HepG2 (cell line): ENCODE measurements around the gene SLC25A11. TPM values are rescaled to one million over a fixed set of nuclear protein-coding genes. Genes with fewer than 3 reads are reported as not detected.

Source experiments
- ATAC-seq: fragments of 200-7000 bp; cut with Tn5 transposase; 3 replicates; pipeline ENCODE4 v1.9.1; 2020; ENCODE audit warnings: mild to moderate bottlenecking, moderate library complexity
- BruUV-seq: library from RNA; stranded (reverse); fragments of 400-500 nt; replicated peaks from 2 replicates; lab custom pipeline; 2021; lab: Mats Ljungman, UMichigan
- CTCF ChIA-PET: fragments of 300-600 bp; formaldehyde crosslinking; extraction: SDS; loops from one replicate; lab custom pipeline; 2021; ENCODE audit warnings: low total read pairs, inconsistent platforms, low intra/inter-chr PET ratio; lab: Yijun Ruan, JAX
- POLR2A ChIA-PET: fragments of 350-600 bp; sonication (Branson Sonifier 250); formaldehyde crosslinking; loops from one replicate; lab custom pipeline; 2020; ENCODE audit warnings: antibody characterized with exemption, inconsistent platforms; lab: Yijun Ruan, JAX
- DNase-seq: peaks from one replicate; pipeline ENCODE4 v3.0.0-alpha.2; 2015; ENCODE audit warnings: low spot score
- FAIRE-seq: peaks from 3 replicates; lab custom pipeline; 2011; peaks lifted over from hg19 to GRCh38; lab: Jason Lieb, UNC
- H2AFZ ChIP-seq: one replicate; pipeline ENCODE4 v1.6.1; 2011; ENCODE audit warnings: low read length, inconsistent platforms
- H3K27ac ChIP-seq: fragments of 300-600 bp; 3 replicates; pipeline ENCODE4 v1.8.0; 2011; ENCODE audit warnings: mixed run types, mild to moderate bottlenecking, mixed read lengths, low read length, inconsistent platforms; ENCODE audit not compliant: insufficient read depth; ENCODE audit errors: extremely low read length
- H3K27me3 ChIP-seq, 2 experiments: fragments of 200-600 bp in 1 of 2; 2 replicates in 1 of 2; 3 replicates in 1 of 2; pipeline versions ENCODE4 v1.6.0 to v1.8.0; 2011; ENCODE audit warnings: low read length in 2 of 2, mild to moderate bottlenecking in 2 of 2, moderate library complexity in 2 of 2, inconsistent platforms in 1 of 2; ENCODE audit not compliant: insufficient read depth in 2 of 2, control insufficient read depth in 1 of 2
- H3K36me3 ChIP-seq, 2 experiments: fragments of 200-600 bp in 1 of 2; replicated peaks in 1 of 2; 2 replicates in 1 of 2; 3 replicates in 1 of 2; pipeline versions ENCODE4 v1.5.1 to v1.8.0; 2011; ENCODE audit warnings: low read length in 2 of 2, inconsistent platforms in 1 of 2; ENCODE audit not compliant: insufficient read depth in 2 of 2, control insufficient read depth in 1 of 2
- H3K4me1 ChIP-seq: 2 replicates; pipeline ENCODE4 v1.5.1; 2012; ENCODE audit warnings: low read length, inconsistent platforms; ENCODE audit not compliant: insufficient read depth
- H3K4me2 ChIP-seq: 2 replicates; pipeline ENCODE4 v1.6.0; 2011; ENCODE audit warnings: low read depth, low read length, inconsistent platforms
- H3K4me3 ChIP-seq, 3 experiments: fragments of 200-600 bp in 1 of 3; sonication (generic), shearing (Covaris generic) in 1 of 3; replicated peaks in 1 of 3; 2 replicates each; pipeline ENCODE4 v1.5.1; 2011 to 2016; ENCODE audit warnings: low read length in 3 of 3, inconsistent platforms in 2 of 3, low read depth in 2 of 3, mild to moderate bottlenecking in 2 of 3, control low read depth in 1 of 3, mixed read lengths in 1 of 3; ENCODE audit not compliant: insufficient read depth in 1 of 3
- H3K79me2 ChIP-seq: one replicate; pipeline ENCODE4 v1.6.1; 2011; ENCODE audit warnings: low read length, inconsistent platforms; ENCODE audit not compliant: insufficient read depth
- H3K9ac ChIP-seq: 2 replicates; pipeline ENCODE4 v1.6.0; 2011; ENCODE audit warnings: mild to moderate bottlenecking, low read depth, low read length, inconsistent platforms; ENCODE audit not compliant: insufficient read depth
- H3K9me3 ChIP-seq: 2 replicates; pipeline ENCODE4 v1.5.1; 2012; ENCODE audit warnings: mild to moderate bottlenecking, low read length
- H4K20me1 ChIP-seq: 2 replicates; pipeline ENCODE4 v1.6.0; 2011; ENCODE audit warnings: inconsistent platforms, mild to moderate bottlenecking, low read length, moderate library complexity; ENCODE audit not compliant: insufficient read depth
- ZBTB3 ChIP-seq: sonication (generic); formaldehyde crosslinking; IDR thresholded peaks from 2 replicates; pipeline ENCODE4 v1.4.0; 2020; ENCODE audit warnings: low read depth, mild to moderate bottlenecking, moderate library complexity, missing genetic modification reagents, borderline replicate concordance
- ZNF367 ChIP-seq: sonication (generic); formaldehyde crosslinking; IDR thresholded peaks from 2 replicates; pipeline ENCODE4 v1.4.0; 2020; ENCODE audit warnings: missing genetic modification reagents, borderline replicate concordance
- ZNF644 ChIP-seq: IDR thresholded peaks from 2 replicates; pipeline ENCODE4 v1.6.1; 2016; ENCODE audit warnings: low read depth
- ZNF775 ChIP-seq: sonication (generic); formaldehyde crosslinking; IDR thresholded peaks from 2 replicates; pipeline ENCODE4 v1.4.0; 2020; ENCODE audit warnings: missing genetic modification reagents, mild to moderate bottlenecking, moderate library complexity, borderline replicate concordance
- WGBS: methylation state at CpG from one replicate; pipeline ENCODE4 v1.1.6; 2017; ENCODE audit warnings: low lambda C conversion rate; 5-methylcytosine and 5-hydroxymethylcytosine counted together
- in situ Hi-C: cut with HindIII; loops from 2 replicates; pipeline ENCODE4 v1.10.0; 2017; ENCODE audit warnings: low pct_unique_long_range_greater_than_20kb; ENCODE audit not compliant: extremely low pct_ligation_motif_present
- intact Hi-C: fragments of 100-400 bp; cut with micrococcal nuclease; formaldehyde crosslinking; loops from one replicate; pipeline ENCODE4 v1.10.0; 2022; ENCODE audit not compliant: unreplicated experiment
- polyA plus RNA-seq, 8 experiments: library from polyadenylated mRNA; depleted of rRNA in 3 of 8; stranded (reverse) in 7 of 8; unstranded in 1 of 8; fragments of >200 nt; fragmentation: Illumina TruSeq in 4 of 8; extraction: Trizol in 4 of 8; gene quantifications; 2 replicates each; pipeline versions ENCODE4 v1.2.1 to v1.2.3, GENCODE V29; 2011 to 2016; ENCODE audit warnings: low read depth in 4 of 8, missing spikeins in 1 of 8, mixed read lengths in 1 of 8; ENCODE audit not compliant: insufficient read depth in 1 of 8
- total RNA-seq, 5 experiments: library from RNA; depleted of rRNA; stranded (reverse); fragments of >200 nt; fragmentation: Illumina TruSeq; extraction: Trizol; gene quantifications; 2 replicates each; pipeline ENCODE4 v1.2.3, GENCODE V29; 2016; ENCODE audit warnings: low read depth in 1 of 5
- TF ChIP-seq, protein P1 (sequence below): sonication (generic); formaldehyde crosslinking; IDR thresholded peaks from 2 replicates; pipeline ENCODE4 v1.5.1; 2020; ENCODE audit warnings: mild to moderate bottlenecking, missing genetic modification reagents
- TF ChIP-seq, protein P2 (sequence below): fragments of 450-650 bp; IDR thresholded peaks from 2 replicates; pipeline ENCODE4 v1.6.1; 2017; ENCODE audit warnings: mild to moderate bottlenecking

SLC25A11 gene
- total and polyA plus RNA-seq, 2 of the 13 experiments (the other 11 are each of a cell fraction or from before 2014, with no cell fraction given): 35.4 to 47.2 TPM

DNA sequence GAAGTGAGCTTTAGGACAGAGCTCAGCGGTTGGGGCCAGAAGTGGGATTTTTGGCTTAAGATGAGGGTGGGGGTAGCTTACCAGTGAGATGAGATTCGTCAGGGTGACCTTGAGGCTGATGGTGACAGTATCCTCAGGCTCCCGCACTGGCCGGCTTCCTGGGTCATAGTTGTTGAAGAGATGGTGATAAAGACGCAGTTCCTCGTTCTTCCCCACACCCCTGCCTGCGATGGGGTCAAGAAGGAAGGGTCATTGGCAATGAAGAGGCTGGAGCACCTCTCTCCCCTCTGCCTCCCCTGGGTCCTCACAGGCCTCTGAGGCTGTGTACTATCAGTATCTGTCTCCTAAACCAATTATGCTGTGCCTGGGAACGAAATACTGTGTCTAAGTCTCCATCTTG lies 37.3 kb downstream of the SLC25A11 start:
- Histone ChIP-seq H3K9me3 (no peaks in the 10 kb centered on the region), H3K27me3 (no peaks in the 10 kb centered on the region), H3K9ac (no peak overlapping the region), H2AFZ (no peak overlapping the region), H3K4me3 (no peak overlapping the region), H4K20me1 (no peaks in the 10 kb centered on the region), H3K79me2 (no peaks in the 10 kb centered on the region), H3K36me3 (no peaks in the 10 kb centered on the region), H3K4me2 (no peak overlapping the region), H3K27ac (no peak overlapping the region), H3K4me1 (peaks cover 30% of the 10 kb centered on the region)
- TF ChIP-seq ZNF775 (CRISPR knock-in tag): no peak
- TF ChIP-seq ZNF367: no peak
- no peak for TF ChIP-seq ZBTB3
- no peak for TF ChIP-seq ZNF644 (CRISPR knock-in tag)
- TF ChIP-seq, protein P1, sequence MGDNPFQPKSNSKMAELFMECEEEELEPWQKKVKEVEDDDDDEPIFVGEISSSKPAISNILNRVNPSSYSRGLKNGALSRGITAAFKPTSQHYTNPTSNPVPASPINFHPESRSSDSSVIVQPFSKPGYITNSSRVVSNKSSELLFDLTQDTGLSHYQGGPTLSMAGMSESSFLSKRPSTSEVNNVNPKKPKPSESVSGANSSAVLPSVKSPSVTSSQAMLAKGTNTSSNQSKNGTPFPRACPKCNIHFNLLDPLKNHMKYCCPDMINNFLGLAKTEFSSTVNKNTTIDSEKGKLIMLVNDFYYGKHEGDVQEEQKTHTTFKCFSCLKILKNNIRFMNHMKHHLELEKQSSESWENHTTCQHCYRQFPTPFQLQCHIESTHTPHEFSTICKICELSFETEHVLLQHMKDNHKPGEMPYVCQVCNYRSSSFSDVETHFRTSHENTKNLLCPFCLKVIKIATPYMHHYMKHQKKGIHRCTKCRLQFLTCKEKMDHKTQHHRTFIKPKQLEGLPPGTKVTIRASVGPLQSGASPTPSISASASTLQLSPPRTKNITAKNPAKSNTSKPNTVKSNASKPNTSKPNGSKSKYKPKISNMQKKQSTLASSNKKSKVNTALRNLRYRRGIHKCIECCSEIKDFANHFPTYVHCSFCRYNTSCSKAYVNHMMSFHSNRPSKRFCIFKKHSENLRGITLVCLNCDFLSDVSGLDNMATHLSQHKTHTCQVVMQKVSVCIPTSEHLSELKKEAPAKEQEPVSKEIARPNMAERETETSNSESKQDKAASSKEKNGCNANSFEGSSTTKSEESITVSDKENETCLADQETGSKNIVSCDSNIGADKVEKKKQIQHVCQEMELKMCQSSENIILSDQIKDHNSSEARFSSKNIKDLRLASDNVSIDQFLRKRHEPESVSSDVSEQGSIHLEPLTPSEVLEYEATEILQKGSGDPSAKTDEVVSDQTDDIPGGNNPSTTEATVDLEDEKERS: no peak
- TF ChIP-seq, protein P2, sequence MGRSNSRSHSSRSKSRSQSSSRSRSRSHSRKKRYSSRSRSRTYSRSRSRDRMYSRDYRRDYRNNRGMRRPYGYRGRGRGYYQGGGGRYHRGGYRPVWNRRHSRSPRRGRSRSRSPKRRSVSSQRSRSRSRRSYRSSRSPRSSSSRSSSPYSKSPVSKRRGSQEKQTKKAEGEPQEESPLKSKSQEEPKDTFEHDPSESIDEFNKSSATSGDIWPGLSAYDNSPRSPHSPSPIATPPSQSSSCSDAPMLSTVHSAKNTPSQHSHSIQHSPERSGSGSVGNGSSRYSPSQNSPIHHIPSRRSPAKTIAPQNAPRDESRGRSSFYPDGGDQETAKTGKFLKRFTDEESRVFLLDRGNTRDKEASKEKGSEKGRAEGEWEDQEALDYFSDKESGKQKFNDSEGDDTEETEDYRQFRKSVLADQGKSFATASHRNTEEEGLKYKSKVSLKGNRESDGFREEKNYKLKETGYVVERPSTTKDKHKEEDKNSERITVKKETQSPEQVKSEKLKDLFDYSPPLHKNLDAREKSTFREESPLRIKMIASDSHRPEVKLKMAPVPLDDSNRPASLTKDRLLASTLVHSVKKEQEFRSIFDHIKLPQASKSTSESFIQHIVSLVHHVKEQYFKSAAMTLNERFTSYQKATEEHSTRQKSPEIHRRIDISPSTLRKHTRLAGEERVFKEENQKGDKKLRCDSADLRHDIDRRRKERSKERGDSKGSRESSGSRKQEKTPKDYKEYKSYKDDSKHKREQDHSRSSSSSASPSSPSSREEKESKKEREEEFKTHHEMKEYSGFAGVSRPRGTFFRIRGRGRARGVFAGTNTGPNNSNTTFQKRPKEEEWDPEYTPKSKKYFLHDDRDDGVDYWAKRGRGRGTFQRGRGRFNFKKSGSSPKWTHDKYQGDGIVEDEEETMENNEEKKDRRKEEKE: no peak
- in situ Hi-C loops: loop anchor here (10.0 kb wide), 1 partner anchor 152 kb away; no protein-coding TSS in a partner anchor
- intact Hi-C loops: loop anchor here (10.0 kb wide), 1 partner anchor 162 kb away; no protein-coding TSS in a partner anchor
- no peak for ATAC-seq
- FAIRE-seq: no peak
- 84% methylated on average over 8 of the region's 8 CpGs for WGBS
- no TSS peak for BruUV-seq
- CTCF ChIA-PET: no interaction called here
- no peak for DNase-seq
- POLR2A ChIA-PET: no interaction called here
